DND-41 (cell line): ENCODE results near the gene OR8G1.
"Not testable (repeated sequence)": the region's sequence is repeated elsewhere in the genome, so short reads cannot be mapped to it uniquely, and the experiment has no call there.

ENCODE experiments used
- ATAC-seq: fragments of 200-7000 bp; cut with Tn5 transposase; 3 replicates; pipeline ENCODE4 v1.9.1; 2021; ENCODE audit warnings: low read depth; ENCODE audit not compliant: insufficient read depth
- DNase-seq: peaks from one replicate; pipeline ENCODE4 v3.0.0-alpha.2; 2020
- H2AFZ ChIP-seq: 2 replicates; pipeline ENCODE4 v1.6.0; 2012; ENCODE audit warnings: low read depth, low read length
- H3K27ac ChIP-seq: 2 replicates; pipeline ENCODE4 v1.5.1; 2012; ENCODE audit warnings: low read length, inconsistent platforms
- H3K27me3 ChIP-seq: fragments of 200-600 bp; sonication (generic); 2 replicates; pipeline ENCODE4 v1.6.0; 2012; ENCODE audit warnings: low read length, mild to moderate bottlenecking, inconsistent platforms; ENCODE audit not compliant: insufficient read depth, poor library complexity
- H3K36me3 ChIP-seq: 2 replicates; pipeline ENCODE4 v1.5.1; 2012; ENCODE audit warnings: low read length, inconsistent platforms; ENCODE audit not compliant: insufficient read depth
- H3K4me1 ChIP-seq: 2 replicates; pipeline ENCODE4 v1.5.1; 2012; ENCODE audit warnings: mild to moderate bottlenecking, low read length; ENCODE audit not compliant: insufficient read depth
- H3K4me2 ChIP-seq: 2 replicates; pipeline ENCODE4 v1.6.0; 2012; ENCODE audit warnings: mild to moderate bottlenecking, moderate library complexity, low read length, inconsistent platforms; ENCODE audit not compliant: insufficient read depth
- H3K4me3 ChIP-seq, 2 experiments: fragments of 200-600 bp in 1 of 2; shearing (Covaris generic) in 1 of 2; 2 replicates each; pipeline ENCODE4 v1.5.1; 2012 to 2016; ENCODE audit warnings: inconsistent platforms in 2 of 2, low read length in 2 of 2, mild to moderate bottlenecking in 2 of 2, low read depth in 1 of 2, moderate library complexity in 1 of 2
- H3K79me2 ChIP-seq: 2 replicates; pipeline ENCODE4 v1.6.0; 2012; ENCODE audit warnings: low read length, inconsistent platforms; ENCODE audit not compliant: insufficient read depth
- H3K9ac ChIP-seq: 2 replicates; pipeline ENCODE4 v1.6.0; 2012; ENCODE audit warnings: low read depth, mild to moderate bottlenecking, inconsistent platforms, low read length, moderate library complexity
- H3K9me3 ChIP-seq: 2 replicates; pipeline ENCODE4 v1.5.1; 2012; ENCODE audit warnings: low read length, moderate library complexity, mild to moderate bottlenecking, inconsistent platforms; ENCODE audit not compliant: insufficient read depth, severe bottlenecking
- H4K20me1 ChIP-seq: 2 replicates; pipeline ENCODE4 v1.6.0; 2012; ENCODE audit warnings: low read length; ENCODE audit not compliant: insufficient read depth
- CTCF ChIP-seq: IDR thresholded peaks from 2 replicates; pipeline ENCODE4 v1.5.1; 2012; ENCODE audit warnings: borderline replicate concordance, low read length, moderate library complexity, mild to moderate bottlenecking; ENCODE audit not compliant: poor library complexity, severe bottlenecking; ENCODE audit errors: extremely low read depth
- EZH2 ChIP-seq: IDR thresholded peaks from 3 replicates; pipeline ENCODE4 v1.6.1; 2012; ENCODE audit warnings: borderline replicate concordance, low read depth, mild to moderate bottlenecking, moderate library complexity, low read length, inconsistent platforms; ENCODE audit not compliant: severe bottlenecking

OR8G1 gene

GRCh38 chr11:124219126-124219525, 21.8 kb upstream of the OR8G1 start:
- Histone ChIP-seq H3K79me2 (no peaks in the 10 kb centered on the region), H3K4me3 (no peak overlapping the region), H3K9me3 (no peaks in the 10 kb centered on the region), H3K27me3 (no peaks in the 10 kb centered on the region), H3K27ac (no peak overlapping the region), H3K36me3 (no peaks in the 10 kb centered on the region), H3K4me1 (no peaks in the 10 kb centered on the region), H3K4me2 (no peak overlapping the region), H2AFZ (no peak overlapping the region), H4K20me1 (no peaks in the 10 kb centered on the region), H3K9ac (no peak overlapping the region)
- no peak for TF ChIP-seq CTCF
- no peak for TF ChIP-seq EZH2
- ATAC-seq (no peak), DNase-seq (no peak)

- Histone ChIP-seq H3K4me3 (no peak overlapping the region), H3K9ac (no peak overlapping the region), H3K36me3 (no peaks in the 10 kb centered on the region), H3K27me3 (no peaks in the 10 kb centered on the region), H3K4me2 (no peak overlapping the region), H3K27ac (no peak overlapping the region), H3K4me1 (no peaks in the 10 kb centered on the region), H3K79me2 (no peaks in the 10 kb centered on the region), H4K20me1 (no peaks in the 10 kb centered on the region), H2AFZ (no peak overlapping the region), H3K9me3 (no peaks in the 10 kb centered on the region)
- TF ChIP-seq CTCF (no peak), EZH2 (no peak)
- ATAC-seq = no peak
- DNase-seq = no peak
These were observed 18.5 kb upstream of the OR8G1 start for GRCh38 chr11:124222407-124222806.

DNA sequence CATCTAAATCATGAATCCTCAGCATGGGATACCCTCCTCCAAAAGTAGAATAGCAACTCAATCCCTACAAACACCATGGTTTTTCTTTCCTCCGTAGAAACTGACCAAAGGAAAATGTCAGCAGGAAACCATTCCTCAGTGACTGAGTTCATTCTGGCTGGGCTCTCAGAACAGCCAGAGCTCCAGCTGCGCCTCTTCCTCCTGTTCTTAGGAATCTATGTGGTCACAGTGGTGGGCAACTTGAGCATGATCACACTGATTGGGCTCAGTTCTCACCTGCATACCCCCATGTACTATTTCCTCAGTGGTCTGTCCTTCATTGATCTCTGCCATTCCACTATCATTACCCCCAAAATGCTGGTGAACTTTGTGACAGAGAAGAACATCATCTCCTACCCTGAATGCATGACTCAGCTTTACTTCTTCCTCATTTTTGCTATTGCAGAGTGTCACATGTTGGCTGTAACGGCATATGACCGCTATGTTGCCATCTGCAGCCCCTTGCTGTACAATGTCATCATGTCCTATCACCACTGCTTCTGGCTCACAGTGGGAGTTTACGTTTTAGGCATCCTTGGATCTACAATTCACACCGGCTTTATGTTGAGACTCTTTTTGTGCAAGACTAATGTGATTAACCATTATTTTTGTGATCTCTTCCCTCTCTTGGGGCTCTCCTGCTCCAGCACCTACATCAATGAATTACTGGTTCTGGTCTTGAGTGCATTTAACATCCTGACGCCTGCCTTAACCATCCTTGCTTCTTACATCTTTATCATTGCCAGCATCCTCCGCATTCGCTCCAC, 16.1 kb upstream of the OR8G1 start:
- not testable (repeated sequence) for H3K36me3 ChIP-seq, DNase-seq, H2AFZ ChIP-seq, H3K27ac ChIP-seq, H3K4me3 ChIP-seq, ATAC-seq, H3K9me3 ChIP-seq, H3K4me2 ChIP-seq, H3K27me3 ChIP-seq, H3K9ac ChIP-seq, H3K79me2 ChIP-seq, H4K20me1 ChIP-seq, H3K4me1 ChIP-seq

DNA sequence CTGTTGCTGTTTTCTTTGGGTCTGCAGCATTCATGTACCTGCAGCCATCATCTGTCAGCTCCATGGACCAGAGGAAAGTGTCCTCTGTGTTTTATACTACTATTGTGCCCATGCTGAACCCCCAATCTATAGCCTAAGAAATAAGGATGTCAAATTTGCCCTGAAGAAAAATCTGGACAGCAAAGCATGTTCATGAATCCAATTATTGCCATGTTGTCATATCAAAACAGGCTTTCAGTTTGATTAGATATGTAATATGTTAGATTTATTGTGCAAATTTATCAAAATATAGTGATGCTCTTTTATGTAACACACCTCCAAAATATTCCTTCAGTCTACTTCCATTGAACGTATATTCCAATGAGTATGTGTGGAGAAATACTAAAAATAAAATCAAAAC, 15.4 kb upstream of the OR8G1 start:
- no peak overlapping the region for H3K27ac ChIP-seq
- no peaks in the 10 kb centered on the region for H3K4me1 ChIP-seq
- no peaks in the 10 kb centered on the region for H4K20me1 ChIP-seq
- no peak overlapping the region for H3K4me3 ChIP-seq
- no peak for TF ChIP-seq CTCF
- TF ChIP-seq EZH2 = no peak
- no peaks in the 10 kb centered on the region for H3K36me3 ChIP-seq
- peaks cover 1% of the 10 kb centered on the region for H3K27me3 ChIP-seq
- no peak overlapping the region for H3K9ac ChIP-seq
- no peak overlapping the region for H3K4me2 ChIP-seq
- ATAC-seq = no peak
- no peak for DNase-seq
- no peaks in the 10 kb centered on the region for H3K9me3 ChIP-seq
- no peaks in the 10 kb centered on the region for H3K79me2 ChIP-seq
- no peak overlapping the region for H2AFZ ChIP-seq
